GM12892 (cell line): ENCODE data around the gene G3BP2.

Experiments
- DNase-seq: peaks from one replicate; pipeline ENCODE4 v3.0.0; 2011; ENCODE audit not compliant: insufficient read length
- FAIRE-seq: peaks from 2 replicates; lab custom pipeline; 2011; peaks lifted over from hg19 to GRCh38; lab: Jason Lieb, UNC
- POLR2A ChIP-seq: IDR thresholded peaks from 2 replicates; pipeline ENCODE4 v1.6.1; 2011; ENCODE audit warnings: low read depth, low read length, control low read depth
- POLR2AphosphoS5 ChIP-seq: IDR thresholded peaks from 2 replicates; pipeline ENCODE4 v1.6.1; 2011; ENCODE audit warnings: low read depth, low read length, control low read depth
- TAF1 ChIP-seq: IDR thresholded peaks from 2 replicates; pipeline ENCODE4 v1.6.1; 2011; ENCODE audit warnings: low read depth, mild to moderate bottlenecking, control low read depth, low read length, borderline replicate concordance

Gene G3BP2

GRCh38 chr4:75660491-75660890, 12.7 kb downstream of the G3BP2 start:
- no peak for FAIRE-seq
- no peak for TF ChIP-seq POLR2A
- TF ChIP-seq POLR2AphosphoS5: no peak
- TF ChIP-seq TAF1: no peak
- no peak for DNase-seq

GRCh38 chr4:75659512-75660031, 13.6 kb downstream of the G3BP2 start:
- DNase-seq: no peak
- TF ChIP-seq TAF1 (no peak), POLR2AphosphoS5 (no peak), POLR2A (no peak)
- no peak for FAIRE-seq

GRCh38 chr4:75658876-75659275, 14.3 kb downstream of the G3BP2 start:
- DNase-seq: no peak
- no peak for FAIRE-seq
- TF ChIP-seq POLR2AphosphoS5 (no peak), TAF1 (no peak), POLR2A (no peak)

- DNase-seq (no peak), FAIRE-seq (peak; percentile 38)
- no peak for TF ChIP-seq POLR2A
- TF ChIP-seq POLR2AphosphoS5: no peak
- TF ChIP-seq TAF1: no peak
Measured at GRCh38 chr4:75655562-75655961, 17.6 kb downstream of the G3BP2 start.

- no peak for FAIRE-seq
- DNase-seq: no peak
- no peak for TF ChIP-seq TAF1
- TF ChIP-seq POLR2A: no peak
- no peak for TF ChIP-seq POLR2AphosphoS5
Measured at GRCh38 chr4:75654905-75655304, 18.3 kb downstream of the G3BP2 start.

- no peak for FAIRE-seq
- TF ChIP-seq POLR2A: no peak
- no peak for TF ChIP-seq TAF1
- no peak for TF ChIP-seq POLR2AphosphoS5
- DNase-seq: no peak
Measured at GRCh38 chr4:75653845-75654503, 19.2 kb downstream of the G3BP2 start.

GRCh38 chr4:75644095-75644494, 29.1 kb downstream of the G3BP2 start:
- no peak for TF ChIP-seq TAF1
- TF ChIP-seq POLR2A: no peak
- TF ChIP-seq POLR2AphosphoS5: no peak
- no peak for FAIRE-seq
- DNase-seq: no peak

- TF ChIP-seq POLR2A (no peak), POLR2AphosphoS5 (no peak), TAF1 (no peak)
- DNase-seq: no peak
- no peak for FAIRE-seq
Measured at GRCh38 chr4:75643651-75644050, 29.6 kb downstream of the G3BP2 start.

GRCh38 chr4:75639124-75639695, 34.0 kb downstream of the G3BP2 start:
- DNase-seq: no peak
- no peak for FAIRE-seq
- TF ChIP-seq POLR2AphosphoS5 (no peak), POLR2A (no peak), TAF1 (no peak)

- no peak for DNase-seq
- FAIRE-seq: no peak
- TF ChIP-seq POLR2A (no peak), TAF1 (no peak), POLR2AphosphoS5 (no peak)
Measured at GRCh38 chr4:75637827-75638226, 35.4 kb downstream of the G3BP2 start.

- no peak for FAIRE-seq
- no peak for DNase-seq
- TF ChIP-seq POLR2A: no peak
- no peak for TF ChIP-seq POLR2AphosphoS5
- TF ChIP-seq TAF1: no peak
Measured at GRCh38 chr4:75637176-75637575, 36.0 kb downstream of the G3BP2 start.

GRCh38 chr4:75634951-75635350, 38.3 kb downstream of the G3BP2 start:
- TF ChIP-seq POLR2AphosphoS5 (no peak), POLR2A (no peak), TAF1 (no peak)
- no peak for DNase-seq
- no peak for FAIRE-seq
